H1 (cell line): Measurements from ENCODE around the gene WDR89. TPM values are rescaled to one million over a fixed set of nuclear protein-coding genes. Genes with fewer than 3 reads are reported as not detected.

ENCODE experiments used
- CTCF ChIA-PET: fragments of 300-600 bp; sonication (Branson Sonifier 250); formaldehyde crosslinking; loops from one replicate; lab custom pipeline; 2021; ENCODE audit not compliant: partially characterized antibody; lab: Charles Lee
- POLR2A ChIA-PET: fragments of 300-600 bp; sonication (Branson Sonifier 250); formaldehyde crosslinking; loops from one replicate; lab custom pipeline; 2021; ENCODE audit warnings: inconsistent platforms; ENCODE audit not compliant: partially characterized antibody; lab: Charles Lee
- DNase-seq, 2 experiments: peaks; one replicate each; pipeline versions ENCODE4 v3.0.0 to v3.0.0-alpha.2; 2010 to 2022; ENCODE audit warnings: low spot score in 2 of 2, low read depth in 1 of 2, mixed read lengths in 1 of 2
- FAIRE-seq: peaks from 2 replicates; lab custom pipeline; 2011; peaks lifted over from hg19 to GRCh38; lab: Jason Lieb, UNC
- H2AFZ ChIP-seq: 2 replicates; pipeline ENCODE4 v1.8.1; 2012; ENCODE audit warnings: low read length, inconsistent platforms
- H2AK5ac ChIP-seq: 2 replicates; pipeline ENCODE4 v1.6.1; 2013; ENCODE audit warnings: low read depth, low read length
- H2BK120ac ChIP-seq: replicated peaks from 2 replicates; pipeline ENCODE3; 2013; ENCODE audit warnings: low read depth, low read length, inconsistent platforms
- H2BK12ac ChIP-seq: 2 replicates; pipeline ENCODE4 v1.6.1; 2013; ENCODE audit warnings: low read depth, low read length
- H2BK15ac ChIP-seq: 2 replicates; pipeline ENCODE4 v1.6.1; 2013; ENCODE audit warnings: low read length
- H2BK20ac ChIP-seq: 2 replicates; pipeline ENCODE4 v1.6.1; 2013; ENCODE audit warnings: low read length
- H2BK5ac ChIP-seq: 2 replicates; pipeline ENCODE4 v1.6.1; 2013; ENCODE audit warnings: low read depth, low read length
- H3K14ac ChIP-seq: 2 replicates; pipeline ENCODE4 v1.6.1; 2013; ENCODE audit warnings: inconsistent platforms; ENCODE audit not compliant: insufficient read length
- H3K18ac ChIP-seq: 2 replicates; pipeline ENCODE4 v1.6.1; 2013; ENCODE audit warnings: low read length; ENCODE audit errors: extremely low read depth
- H3K23ac ChIP-seq: 2 replicates; pipeline ENCODE4 v1.6.1; 2013; ENCODE audit warnings: inconsistent platforms; ENCODE audit not compliant: insufficient read length
- H3K23me2 ChIP-seq: 2 replicates; pipeline ENCODE4 v1.6.1; 2013; ENCODE audit warnings: low read depth, low read length
- H3K27ac ChIP-seq: 2 replicates; pipeline ENCODE4 v1.6.1; 2011; ENCODE audit warnings: low read depth, low read length, inconsistent platforms
- H3K27me3 ChIP-seq, 4 experiments: replicated peaks in 1 of 4; 1 replicate in 1 of 4; 2 replicates in 3 of 4; pipeline versions ENCODE4 v1.6.1 to v1.8.1; 2011 to 2013; ENCODE audit warnings: low read length in 3 of 4, mild to moderate bottlenecking in 3 of 4, inconsistent platforms in 2 of 4, mixed read lengths in 2 of 4, moderate library complexity in 1 of 4; ENCODE audit not compliant: control insufficient read depth in 3 of 4, insufficient read depth in 3 of 4; ENCODE audit errors: extremely low read depth in 1 of 4
- H3K36me3 ChIP-seq, 4 experiments: 2 replicates each; pipeline versions ENCODE4 v1.6.1 to v1.8.1; 2011 to 2013; ENCODE audit warnings: mild to moderate bottlenecking in 4 of 4, low read length in 3 of 4, moderate library complexity in 2 of 4, control low read depth in 1 of 4, inconsistent platforms in 1 of 4; ENCODE audit not compliant: insufficient read depth in 4 of 4, control insufficient read depth in 2 of 4
- H3K4ac ChIP-seq: replicated peaks from 2 replicates; pipeline ENCODE3; 2013; ENCODE audit warnings: low read length, low read depth, mixed read lengths, inconsistent platforms; ENCODE audit not compliant: insufficient read length
- H3K4me1 ChIP-seq, 4 experiments: replicated peaks in 1 of 4; 1 replicate in 1 of 4; 2 replicates in 3 of 4; pipeline versions ENCODE4 v1.6.1 to v1.8.1; 2011 to 2013; ENCODE audit warnings: low read length in 3 of 4, inconsistent platforms in 2 of 4, mixed read lengths in 1 of 4; ENCODE audit not compliant: insufficient read depth in 4 of 4, control insufficient read depth in 3 of 4
- H3K4me2 ChIP-seq, 2 experiments: 2 replicates each; pipeline versions ENCODE4 v1.6.1 to v1.8.1; 2011 to 2013; ENCODE audit warnings: low read depth in 2 of 2, low read length in 2 of 2, control low read depth in 1 of 2, inconsistent platforms in 1 of 2, mild to moderate bottlenecking in 1 of 2; ENCODE audit not compliant: insufficient read depth in 1 of 2
- H3K4me3 ChIP-seq, 4 experiments: fragments of 200-600, 300-600 bp in 1 of 4; sonication (generic), shearing (Covaris generic), sonication (Bioruptor Twin) in 1 of 4; 2 replicates each; pipeline versions ENCODE4 v1.5.1 to v1.8.1; 2011 to 2016; ENCODE audit warnings: low read length in 4 of 4, low read depth in 3 of 4, control low read depth in 2 of 4, inconsistent platforms in 2 of 4, mild to moderate bottlenecking in 2 of 4, mixed read lengths in 1 of 4, moderate library complexity in 1 of 4; ENCODE audit not compliant: insufficient read depth in 2 of 4; ENCODE audit errors: extremely low read depth in 1 of 4
- H3K56ac ChIP-seq: replicated peaks from 2 replicates; pipeline ENCODE3; 2013; ENCODE audit warnings: low read depth, mild to moderate bottlenecking, mixed read lengths, low read length, inconsistent platforms; ENCODE audit not compliant: insufficient read length
- H3K79me1 ChIP-seq: 2 replicates; pipeline ENCODE4 v1.6.1; 2013; ENCODE audit warnings: low read depth, low read length, control low read depth
- H3K79me2 ChIP-seq, 2 experiments: 2 replicates each; pipeline versions ENCODE4 v1.6.1 to v1.8.1; 2012 to 2013; ENCODE audit warnings: low read length in 2 of 2, mild to moderate bottlenecking in 2 of 2, inconsistent platforms in 1 of 2; ENCODE audit not compliant: insufficient read depth in 2 of 2, control insufficient read depth in 1 of 2
- H3K9ac ChIP-seq, 4 experiments: replicated peaks in 1 of 4; 1 replicate in 1 of 4; 2 replicates in 3 of 4; pipeline versions ENCODE4 v1.6.1 to v1.8.1; 2011 to 2013; ENCODE audit warnings: low read depth in 3 of 4, low read length in 3 of 4, control low read depth in 2 of 4, mild to moderate bottlenecking in 2 of 4, moderate library complexity in 2 of 4, inconsistent platforms in 1 of 4; ENCODE audit errors: extremely low read depth in 1 of 4
- H3K9me3 ChIP-seq, 2 experiments: 2 replicates each; pipeline versions ENCODE4 v1.6.1 to v1.8.1; 2012 to 2013; ENCODE audit warnings: mild to moderate bottlenecking in 2 of 2, moderate library complexity in 2 of 2, control low read depth in 1 of 2, inconsistent platforms in 1 of 2, low read depth in 1 of 2, low read length in 1 of 2, mixed read lengths in 1 of 2; ENCODE audit not compliant: insufficient read depth in 2 of 2
- H4K20me1 ChIP-seq, 2 experiments: replicated peaks in 1 of 2; 2 replicates each; pipeline versions ENCODE3 to v1.8.1; 2011 to 2013; ENCODE audit warnings: inconsistent platforms in 2 of 2, low read length in 2 of 2, mild to moderate bottlenecking in 1 of 2; ENCODE audit not compliant: insufficient read depth in 2 of 2, control insufficient read depth in 1 of 2
- H4K5ac ChIP-seq: 2 replicates; pipeline ENCODE4 v1.6.1; 2013; ENCODE audit warnings: low read length, low read depth, mixed read lengths, inconsistent platforms; ENCODE audit not compliant: insufficient read length
- H4K8ac ChIP-seq: 2 replicates; pipeline ENCODE4 v1.8.0; 2013; ENCODE audit warnings: mild to moderate bottlenecking, moderate library complexity, low read length, inconsistent platforms; ENCODE audit not compliant: insufficient read depth; ENCODE audit errors: extremely low read depth
- H4K91ac ChIP-seq: replicated peaks from 2 replicates; pipeline ENCODE3; 2013; ENCODE audit warnings: low read length, mixed read lengths, inconsistent platforms; ENCODE audit not compliant: insufficient read length
- CBX8 ChIP-seq: fragments of 300-800, 300-1000 bp; sonication (generic); IDR thresholded peaks from 2 replicates; pipeline ENCODE4 v1.7.1; 2016; ENCODE audit warnings: low read depth, low read length, borderline replicate concordance
- WGBS, 2 experiments: shearing (Covaris generic) in 1 of 2; methylation state at CpG; one replicate each; pipeline versions ENCODE4 v1.1.6 to v1.1.7; 2013 to 2015; ENCODE audit warnings: low lambda C conversion rate in 2 of 2, mixed read lengths in 2 of 2, inconsistent platforms in 1 of 2, low coverage in 1 of 2, missing lambda C conversion rate in 1 of 2; ENCODE audit not compliant: insufficient replicate concordance in 2 of 2, insufficient coverage in 1 of 2, insufficient read length in 1 of 2; ENCODE audit errors: extremely low coverage in 1 of 2, missing lambda C conversion rate in 1 of 2; 5-methylcytosine and 5-hydroxymethylcytosine counted together
- polyA plus RNA-seq, 7 experiments: library from polyadenylated mRNA; depleted of rRNA in 3 of 7; stranded (reverse) in 5 of 7; unstranded in 2 of 7; fragments of >200 nt in 5 of 7; fragments of 200-250 nt in 2 of 7; gene quantifications; 1 replicate in 5 of 7; 2 replicates in 1 of 7; 4 replicates in 1 of 7; pipeline versions ENCODE4 v1.2.1 to v1.2.3, GENCODE V29; 2011 to 2013; ENCODE audit warnings: missing spikeins in 2 of 7, mixed read lengths in 2 of 7
- total RNA-seq: library from RNA; stranded (reverse); fragmentation: NEBNext Ultra II Directional; extraction: Animal tissue kit (Norgen Biotek cat#: 25700); gene quantifications from 2 replicates; pipeline ENCODE4 v1.2.1, GENCODE V29; 2021

The WDR89 gene
- total and polyA plus RNA-seq, 2 of the 8 experiments (the other 6 are each of a cell fraction or from before 2014, with no cell fraction given) = 8.3 to 32.9 TPM

- Histone ChIP-seq H3K27ac (no peak overlapping the region), H2BK20ac (no peak overlapping the region), H4K8ac (no peak overlapping the region), H2BK5ac (no peak overlapping the region), H3K79me1 (no peaks in the 10 kb centered on the region; the same call in 1 of the 2 replicates), H3K4me2 (no peak overlapping the region), H2AFZ (no peak overlapping the region), H2BK12ac (no peak overlapping the region), H3K4ac (no peak overlapping the region), H3K23me2 (no peaks in the 10 kb centered on the region), H4K20me1 (peaks cover 0 to 3% of the 10 kb centered on the region in 2 experiments), H2BK15ac (no peak overlapping the region), H2BK120ac (no peak overlapping the region), H3K4me1 (no peaks in the 10 kb centered on the region), H3K27me3 (no peaks in the 10 kb centered on the region), H3K18ac (no peak overlapping the region), H3K9ac (no peak overlapping the region), H2AK5ac (no peak overlapping the region), H3K79me2 (peaks cover 0 to 8% of the 10 kb centered on the region in 2 experiments; a peak in 2 of 4 replicates), H3K36me3 (peaks cover 0 to 5% (median 0%) of the 10 kb centered on the region in 4 experiments; a peak in 3 of 8 replicates), H3K9me3 (no peaks in the 10 kb centered on the region), H3K23ac (no peak overlapping the region), H3K14ac (no peak overlapping the region), H4K91ac (no peak overlapping the region), H3K4me3 (no peak overlapping the region), H3K56ac (no peak overlapping the region), H4K5ac (no peak overlapping the region)
- WGBS, 2 experiments = 94% methylated on average over 5 of the region's 5 CpGs; no CpG with 5 or more reads in 1 of the 2 experiments
- DNase-seq (no peak), FAIRE-seq (no peak)
- TF ChIP-seq CBX8 = no peak
- POLR2A ChIA-PET = interaction anchor here (1.8 kb wide), 1 partner anchor 10 kb away, joined by 6 read pairs; no protein-coding TSS in a partner anchor
- CTCF ChIA-PET = no interaction called here
These were observed 37.0 kb downstream of the WDR89 start for GRCh38 chr14:63604626-63605025.
